Neuron (in vitro differentiated cells): ENCODE measurements around the gene REXO4.
"Not testable (repeated sequence)": the region's sequence is repeated elsewhere in the genome, so short reads cannot be mapped to it uniquely, and the experiment has no call there.

ENCODE experiments used
- H2AFZ ChIP-seq: one replicate; pipeline ENCODE4 v1.6.1; 2013; ENCODE audit warnings: low read depth, mild to moderate bottlenecking, inconsistent platforms, low read length, moderate library complexity
- H3K27me3 ChIP-seq: one replicate; pipeline ENCODE4 v1.6.1; 2013; ENCODE audit warnings: low read length; ENCODE audit not compliant: insufficient read depth
- H3K36me3 ChIP-seq: one replicate; pipeline ENCODE4 v1.6.1; 2013; ENCODE audit warnings: low read length; ENCODE audit not compliant: insufficient read depth
- H3K4me1 ChIP-seq: one replicate; pipeline ENCODE4 v1.6.1; 2013; ENCODE audit warnings: low read length; ENCODE audit not compliant: insufficient read depth
- H3K4me3 ChIP-seq: 2 replicates; pipeline ENCODE4 v1.5.1; 2013; ENCODE audit warnings: mild to moderate bottlenecking, low read length, moderate library complexity
- H3K9me3 ChIP-seq: one replicate; pipeline ENCODE4 v1.6.1; 2013; ENCODE audit warnings: low read length

The REXO4 gene

GRCh38 chr9:133385452-133385851, 32.4 kb downstream of the REXO4 start:
- Histone ChIP-seq H3K4me1 (no peaks in the 10 kb centered on the region), H3K9me3 (no peaks in the 10 kb centered on the region), H2AFZ (no peak overlapping the region), H3K27me3 (no peaks in the 10 kb centered on the region), H3K4me3 (no peak overlapping the region), H3K36me3 (no peaks in the 10 kb centered on the region)

- Histone ChIP-seq H2AFZ (no peak overlapping the region), H3K9me3 (no peaks in the 10 kb centered on the region), H3K4me3 (no peak overlapping the region), H3K4me1 (no peaks in the 10 kb centered on the region), H3K36me3 (no peaks in the 10 kb centered on the region), H3K27me3 (no peaks in the 10 kb centered on the region)
These were observed 33.0 kb downstream of the REXO4 start for GRCh38 chr9:133384736-133385321.

- Histone ChIP-seq H3K9me3 (no peaks in the 10 kb centered on the region), H3K4me1 (no peaks in the 10 kb centered on the region), H3K36me3 (no peaks in the 10 kb centered on the region), H3K4me3 (no peak overlapping the region), H3K27me3 (no peaks in the 10 kb centered on the region), H2AFZ (no peak overlapping the region)
These were observed 34.4 kb downstream of the REXO4 start for GRCh38 chr9:133383438-133383837.

GRCh38 chr9:133382507-133383141, 35.2 kb downstream of the REXO4 start:
- no peak overlapping the region for H3K4me3 ChIP-seq
- H3K4me1 ChIP-seq, result no peaks in the 10 kb centered on the region
- no peaks in the 10 kb centered on the region for H3K36me3 ChIP-seq
- no peaks in the 10 kb centered on the region for H3K27me3 ChIP-seq
- no peaks in the 10 kb centered on the region for H3K9me3 ChIP-seq
- H2AFZ ChIP-seq, result no peak overlapping the region

- Histone ChIP-seq H3K36me3 (no peaks in the 10 kb centered on the region), H3K4me3 (no peak overlapping the region), H2AFZ (no peak overlapping the region), H3K4me1 (peaks cover 3% of the 10 kb centered on the region), H3K27me3 (no peaks in the 10 kb centered on the region), H3K9me3 (no peaks in the 10 kb centered on the region)
These were observed 37.1 kb downstream of the REXO4 start for GRCh38 chr9:133380734-133381133.

- Histone ChIP-seq H3K27me3 (no peaks in the 10 kb centered on the region), H3K9me3 (no peaks in the 10 kb centered on the region), H3K36me3 (no peaks in the 10 kb centered on the region), H3K4me1 (peaks cover 8% of the 10 kb centered on the region), H3K4me3 (no peak overlapping the region), H2AFZ (no peak overlapping the region)
These were observed 38.4 kb downstream of the REXO4 start for GRCh38 chr9:133379153-133380086.

- Histone ChIP-seq H3K4me3 (no peak overlapping the region), H3K4me1 (peaks cover 8% of the 10 kb centered on the region), H2AFZ (no peak overlapping the region), H3K9me3 (no peaks in the 10 kb centered on the region), H3K27me3 (no peaks in the 10 kb centered on the region), H3K36me3 (no peaks in the 10 kb centered on the region)
These were observed 39.3 kb downstream of the REXO4 start for GRCh38 chr9:133378408-133378962.

GRCh38 chr9:133377721-133378216, 40.0 kb downstream of the REXO4 start:
- H3K27me3 ChIP-seq, result no peaks in the 10 kb centered on the region

GRCh38 chr9:133377280-133377679, 40.5 kb downstream of the REXO4 start:
- peak overlapping the region; percentile 70 for H3K4me3 ChIP-seq
- not testable (repeated sequence) for H3K36me3 ChIP-seq, H3K27me3 ChIP-seq, H2AFZ ChIP-seq, H3K4me1 ChIP-seq, H3K9me3 ChIP-seq

More at GRCh38 chr9:133377721-133378216, 40.0 kb downstream of the REXO4 start:
- no peaks in the 10 kb centered on the region for H3K9me3 ChIP-seq
- H3K36me3 ChIP-seq, result peaks cover 4% of the 10 kb centered on the region
- H3K4me3 ChIP-seq, result no peak overlapping the region
- H3K4me1 ChIP-seq, result peaks cover 8% of the 10 kb centered on the region
- no peak overlapping the region for H2AFZ ChIP-seq

GRCh38 chr9:133375724-133376654, 41.8 kb downstream of the REXO4 start, which contains the start of the genes STKLD1 and SURF4:
Gene STKLD1, plus strand, starts transcription at chr9:133376366. Its CDS starts 108 bp downstream, at chr9:133376474.
Gene SURF4, minus strand, starts transcription at chr9:133376060. Its CDS starts 91 bp downstream, at chr9:133375969.
- Histone ChIP-seq H3K27me3 (no peaks in the 10 kb centered on the region), H2AFZ (peak within 1 kb of the TSS; percentile 93), H3K36me3 (peaks cover 15% of the 10 kb centered on the region), H3K9me3 (no peaks in the 10 kb centered on the region), H3K4me3 (peak within 1 kb of the TSS; percentile 70), H3K4me1 (peaks cover 8% of the 10 kb centered on the region)

GRCh38 chr9:133375116-133375723, 42.6 kb downstream of the REXO4 start:
- H3K9me3 ChIP-seq, result no peaks in the 10 kb centered on the region
- peak overlapping the region; percentile 58 for H3K4me3 ChIP-seq
- no peaks in the 10 kb centered on the region for H3K27me3 ChIP-seq
- H3K36me3 ChIP-seq, result peaks cover 16% of the 10 kb centered on the region
- H3K4me1 ChIP-seq, result peaks cover 8% of the 10 kb centered on the region
- H2AFZ ChIP-seq, result no peak overlapping the region
